Astrocyte of the spinal cord (primary cell): ENCODE results near the gene NHEJ1.
A peak's percentile ranks its signal among the peaks of the same experiment; 100 is the strongest.

Experiments
- DNase-seq: peaks from one replicate; pipeline ENCODE4 v3.0.0; 2011; ENCODE audit warnings: low read depth, low spot score
- H3K4me3 ChIP-seq: 2 replicates; pipeline ENCODE4 v1.5.1; 2011; ENCODE audit warnings: low read depth, mild to moderate bottlenecking, low read length, moderate library complexity
- CTCF ChIP-seq: IDR thresholded peaks from 2 replicates; pipeline ENCODE4 v1.5.1; 2012; ENCODE audit warnings: low read depth, mild to moderate bottlenecking, low read length, inconsistent platforms
- in situ Hi-C: cut with HindIII; loops from 2 replicates; pipeline ENCODE4 v1.10.0; 2017; ENCODE audit warnings: low sequenced_read_pairs

NHEJ1 gene

GRCh38 chr2:219175928-219176817, 15.6 kb upstream of the NHEJ1 start:
- TF ChIP-seq CTCF, result peak; percentile 5
- peak; percentile 41 for DNase-seq
- in situ Hi-C loops, result no loop called here
- peak overlapping the region; percentile 75 for H3K4me3 ChIP-seq

DNA sequence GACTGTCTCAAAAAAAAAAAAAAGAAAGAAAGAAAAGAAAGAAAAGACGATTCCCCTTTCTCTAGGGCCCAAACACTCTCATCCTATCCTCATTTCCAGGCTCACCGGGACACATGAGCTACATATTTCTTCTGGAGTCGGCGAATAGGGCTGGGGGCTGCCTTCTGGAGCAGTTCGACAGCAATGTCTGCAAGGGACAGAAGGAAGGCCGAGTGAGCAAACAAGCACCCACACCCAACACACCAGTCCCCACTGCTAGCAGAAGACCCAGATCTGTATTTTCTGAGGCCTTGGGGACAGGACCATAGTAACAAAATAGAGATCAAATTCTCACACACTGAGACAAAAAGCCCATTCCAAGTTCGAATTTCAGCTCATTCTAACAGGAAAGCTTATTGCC, 14.9 kb upstream of the NHEJ1 start:
- no peak for DNase-seq
- TF ChIP-seq CTCF, result no peak
- in situ Hi-C loops, result no loop called here
- peak overlapping the region; percentile 75 for H3K4me3 ChIP-seq

GRCh38 chr2:219174801-219175200, 14.2 kb upstream of the NHEJ1 start:
- DNase-seq, result no peak
- in situ Hi-C loops, result no loop called here
- no peak for TF ChIP-seq CTCF
- H3K4me3 ChIP-seq, result no peak overlapping the region

DNA sequence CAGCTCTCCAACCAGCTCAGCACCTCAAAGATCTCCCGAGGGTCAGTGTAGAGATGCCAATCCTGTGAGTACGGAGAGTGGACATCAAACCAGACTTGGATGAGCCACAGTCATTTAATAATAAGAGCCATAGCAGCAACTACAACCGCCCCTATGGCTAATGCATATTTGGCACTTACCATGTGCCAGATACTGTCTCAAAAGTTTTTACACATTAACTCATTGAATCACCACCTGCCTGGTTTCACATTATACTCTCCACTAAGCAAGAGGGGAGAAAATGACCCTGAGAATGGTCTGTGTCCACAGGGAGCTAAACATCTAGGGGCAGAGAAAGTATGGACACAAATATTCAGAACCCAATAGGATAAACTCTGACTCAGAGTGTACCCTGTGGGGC, 13.5 kb upstream of the NHEJ1 start:
- no peak for DNase-seq
- TF ChIP-seq CTCF, result no peak
- no peak overlapping the region for H3K4me3 ChIP-seq
- in situ Hi-C loops, result no loop called here

DNA sequence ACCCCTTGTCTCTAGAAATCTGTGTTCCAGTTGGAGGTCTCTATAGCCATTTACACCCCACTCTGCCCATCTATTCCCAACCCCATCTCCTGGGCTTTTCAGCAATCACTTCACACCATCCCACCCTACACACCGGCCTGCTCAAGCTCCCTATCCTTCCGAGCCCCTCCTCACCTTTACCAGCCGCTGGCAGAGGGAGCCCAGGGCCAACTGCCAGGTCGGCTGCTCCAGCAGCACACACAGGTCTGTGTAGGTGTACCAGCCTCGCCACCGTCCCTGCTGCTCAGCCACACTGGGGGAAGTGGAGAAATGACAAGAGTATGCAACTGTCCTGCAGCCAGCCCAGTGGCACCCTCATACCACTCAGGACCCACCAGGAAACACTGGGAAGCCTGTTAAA, 12.6 kb upstream of the NHEJ1 start:
- no peak overlapping the region for H3K4me3 ChIP-seq
- in situ Hi-C loops, result no loop called here
- no peak for DNase-seq
- TF ChIP-seq CTCF, result no peak

DNA sequence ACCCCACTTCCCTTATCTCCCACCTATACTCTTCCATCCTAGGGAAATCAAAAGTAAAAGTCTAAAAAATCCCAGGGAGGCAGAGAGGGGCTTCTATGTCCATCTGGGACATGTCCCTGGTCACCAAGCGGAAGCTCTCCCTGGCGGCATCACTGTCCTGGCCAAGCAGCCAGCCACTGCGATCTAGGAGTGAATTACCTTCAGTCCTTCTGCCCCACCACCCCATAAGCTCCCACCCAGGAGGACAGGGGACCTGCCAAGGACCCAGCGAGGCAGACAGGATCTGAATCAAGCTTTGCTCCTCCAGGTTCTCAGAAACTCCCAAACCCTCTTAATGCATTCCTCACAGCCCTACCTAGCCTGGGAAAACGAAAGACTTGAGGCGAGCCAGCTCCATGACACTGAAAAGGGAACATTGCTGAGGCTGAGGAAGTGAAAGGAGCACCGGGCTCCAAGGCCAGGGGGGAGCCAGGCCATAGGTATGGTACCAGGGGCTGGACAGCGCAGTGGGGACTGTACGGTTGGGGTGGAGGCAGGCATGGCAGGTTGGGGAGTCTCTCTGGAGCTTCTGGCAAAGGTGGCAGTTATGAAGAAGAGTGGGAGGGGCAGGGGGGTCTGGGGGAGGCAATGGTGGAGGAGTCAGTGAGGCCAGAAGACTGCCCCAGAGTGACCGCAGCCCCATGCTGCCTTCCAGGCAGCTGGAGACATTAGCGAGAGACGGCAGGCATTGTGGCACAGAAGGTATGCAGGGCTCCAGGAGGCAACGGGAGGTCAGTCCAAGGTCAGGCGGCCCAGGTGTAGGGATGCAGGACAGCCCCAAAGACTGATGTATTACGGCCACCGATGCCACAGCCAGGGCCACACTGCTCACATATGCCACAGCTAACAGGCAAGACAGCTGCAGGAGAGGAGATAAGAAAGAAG, 11.9 kb upstream of the NHEJ1 start:
- no peak for TF ChIP-seq CTCF
- no peak overlapping the region for H3K4me3 ChIP-seq
- DNase-seq, result no peak
- in situ Hi-C loops, result no loop called here
